ENCODE data around the gene SCTR.

The SCTR gene

GRCh38 chr2:119523952-119524694 is at the start of gene SCTR:
TSS of gene SCTR (minus strand) at chr2:119524483. CDS start at chr2:119524226, 257 bp downstream.
- DNase-seq, result no peak

DNA sequence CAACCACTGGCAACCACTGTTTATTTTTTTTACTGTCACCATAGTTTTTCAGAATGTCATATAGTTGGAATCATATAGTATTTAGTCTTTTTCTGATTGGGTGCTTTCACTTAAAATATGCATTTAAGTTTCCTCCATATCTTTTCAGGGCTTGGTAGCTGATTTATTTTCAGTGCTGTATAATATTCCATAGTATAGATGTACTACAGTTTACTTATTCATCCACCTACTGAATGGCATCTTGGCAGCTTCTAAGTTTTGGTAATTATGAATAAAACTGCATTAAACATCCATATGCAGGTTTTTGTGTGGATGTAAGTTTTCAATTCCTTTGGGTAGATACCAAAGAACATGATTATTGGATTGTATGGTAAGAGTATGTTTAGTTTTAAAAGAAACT is 43.0 kb upstream of the SCTR start:
- no peak for DNase-seq

DNA sequence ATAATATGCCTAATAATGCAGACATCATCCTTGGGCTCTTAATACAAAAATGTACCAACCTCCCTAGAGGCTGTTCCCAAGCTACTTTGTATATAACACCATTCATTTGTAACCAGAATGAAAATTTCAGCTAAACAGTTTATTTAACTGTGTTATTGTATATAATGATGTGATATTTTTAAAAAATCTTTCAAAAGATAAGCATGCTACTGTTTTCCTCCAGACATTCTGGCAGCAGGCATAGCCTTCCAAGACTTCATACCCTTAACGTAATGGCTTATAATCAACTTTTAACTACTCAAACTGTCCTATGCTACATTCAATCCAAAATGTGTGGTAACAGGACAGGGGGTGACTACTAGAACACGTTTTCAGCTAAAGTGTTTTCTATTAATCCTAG is 41.2 kb upstream of the SCTR start:
- DNase-seq, result no peak

- no peak for DNase-seq
These were observed 29.5 kb upstream of the SCTR start for GRCh38 chr2:119553687-119554344.

DNA sequence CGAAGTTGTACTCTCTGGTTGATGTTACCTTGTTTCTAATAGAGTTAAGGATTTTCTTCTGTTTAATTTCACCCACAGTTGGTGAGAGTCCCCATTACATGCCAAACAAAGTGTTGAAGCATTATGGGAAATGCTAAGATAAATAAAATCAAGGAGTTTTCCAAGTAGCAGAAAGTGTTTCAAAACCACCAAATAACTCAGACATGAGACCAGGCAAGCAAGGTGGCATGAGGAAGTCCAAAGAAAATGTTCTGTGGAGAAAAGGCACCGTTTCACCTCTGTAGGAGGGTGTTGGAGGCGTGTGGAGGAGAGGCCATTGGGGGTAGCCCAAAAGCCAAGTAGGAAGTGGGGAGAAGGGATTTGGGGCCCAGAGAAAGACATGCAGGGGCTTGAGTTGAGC is 28.6 kb upstream of the SCTR start:
- DNase-seq, result no peak

GRCh38 chr2:119550856-119551255 is 26.6 kb upstream of the SCTR start:
- no peak for DNase-seq

GRCh38 chr2:119550346-119550745 is 26.1 kb upstream of the SCTR start:
- DNase-seq, result peak; percentile 4

DNA sequence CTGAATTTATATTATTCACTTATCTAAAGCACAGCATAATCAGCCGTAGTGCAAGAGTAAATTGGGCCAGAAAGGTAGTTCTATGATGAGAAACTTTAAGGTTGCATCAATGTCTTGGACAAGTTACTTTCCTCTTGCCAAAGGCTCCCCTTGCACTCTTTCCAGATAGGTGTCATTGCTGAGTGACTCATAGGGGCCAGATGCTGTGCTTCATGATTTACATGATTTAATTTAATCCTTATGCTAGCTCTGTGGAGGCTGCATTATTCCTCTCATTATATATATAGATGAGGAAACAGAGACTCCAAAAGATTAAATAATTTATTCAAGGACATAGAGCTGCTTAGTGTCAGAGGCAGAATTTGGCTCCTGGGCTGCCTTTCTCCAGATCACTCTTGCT is 25.0 kb upstream of the SCTR start:
- DNase-seq, result peak; percentile 83

DNA sequence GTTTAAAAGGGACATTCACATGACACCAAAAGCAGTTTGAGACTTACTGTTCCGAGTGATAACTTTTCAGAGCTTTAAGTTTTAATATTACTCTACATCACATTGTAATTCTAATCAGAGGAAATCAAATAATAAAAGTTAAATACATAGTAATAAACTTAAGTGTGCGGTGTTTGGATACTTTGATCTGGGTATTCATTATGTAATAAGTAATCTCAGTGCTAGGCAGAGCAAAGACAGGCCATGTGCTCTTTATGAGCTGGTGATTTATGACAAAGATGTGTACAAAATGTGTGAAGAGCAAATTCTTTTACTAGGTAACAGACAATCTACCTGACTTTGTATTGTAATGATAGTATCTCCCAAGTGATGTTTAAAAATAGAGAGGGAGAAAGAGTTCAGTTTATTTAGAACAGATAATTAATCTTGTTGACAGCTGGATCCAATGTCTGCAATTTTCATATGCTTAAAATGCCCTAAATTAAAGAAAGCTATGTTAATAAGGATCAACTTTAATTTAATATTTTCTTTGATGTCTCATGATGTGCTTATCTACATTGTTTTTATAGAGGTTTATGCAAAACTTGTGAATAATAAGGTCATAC is 24.3 kb upstream of the SCTR start:
- no peak for DNase-seq

- no peak for DNase-seq
These were observed 22.1 kb upstream of the SCTR start for GRCh38 chr2:119546447-119546767.

- DNase-seq, result peak; percentile 67
These were observed 21.6 kb upstream of the SCTR start for GRCh38 chr2:119545754-119546446.

- peak; percentile 77 for DNase-seq
These were observed 20.7 kb upstream of the SCTR start for GRCh38 chr2:119544939-119545475.

DNA sequence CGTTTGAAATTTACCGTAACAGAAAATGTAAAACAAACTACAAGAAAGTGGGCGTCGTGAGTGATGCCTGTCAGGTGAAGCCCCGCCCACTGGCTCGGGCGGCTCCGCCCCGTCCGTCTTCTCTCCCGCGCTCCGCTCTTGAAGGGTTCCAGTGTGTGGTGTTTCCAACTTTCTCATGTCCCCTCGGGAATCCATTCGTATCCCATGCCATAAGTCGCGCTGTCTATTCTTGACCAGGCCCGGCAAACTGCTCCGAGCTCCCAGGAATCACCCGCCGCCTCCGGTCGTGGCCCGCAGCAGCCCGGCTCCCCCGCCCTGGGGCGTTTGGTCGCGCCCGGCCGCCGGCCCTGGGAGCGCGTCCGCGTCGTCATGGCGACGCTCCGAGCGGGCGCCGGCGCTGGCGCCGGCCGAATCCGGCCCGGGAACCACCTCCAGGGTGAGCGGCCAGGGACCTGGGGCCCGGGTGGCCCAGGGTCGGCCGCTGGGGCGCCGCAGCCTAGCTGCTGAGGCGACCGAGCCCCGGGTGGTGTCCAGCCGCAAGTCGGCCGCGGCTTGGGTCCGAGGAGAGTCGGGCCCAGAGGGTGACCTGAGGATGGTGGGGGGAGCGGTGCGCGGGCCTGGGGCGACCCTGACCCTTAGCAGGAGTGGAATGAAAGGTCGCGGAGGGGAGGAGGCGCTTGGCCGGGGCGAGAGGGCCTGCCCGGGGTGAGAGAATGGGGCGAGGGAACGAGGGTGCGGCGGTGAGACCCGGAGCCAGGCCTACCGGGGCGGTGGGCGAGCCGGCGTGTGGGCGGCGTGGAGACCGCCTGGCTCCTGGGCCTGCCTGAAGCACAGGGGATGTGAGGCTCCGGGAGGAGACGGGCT is 20.0 kb upstream of the SCTR start, which contains the start of gene CFAP221:
Gene CFAP221, plus strand, starts transcription at position 375 of the 864 bp plus-strand sequence. CDS start 1,683 bp downstream, outside the sequence.
- DNase-seq, result peak; percentile 64

- no peak for DNase-seq
These were observed 17.2 kb upstream of the SCTR start for GRCh38 chr2:119541476-119541875.

- DNase-seq, result no peak
These were observed 13.5 kb upstream of the SCTR start for GRCh38 chr2:119537792-119538191.

GRCh38 chr2:119536707-119537106 is 12.4 kb upstream of the SCTR start:
- no peak for DNase-seq

GRCh38 chr2:119536211-119536610 is 11.9 kb upstream of the SCTR start:
- DNase-seq, result no peak

DNA sequence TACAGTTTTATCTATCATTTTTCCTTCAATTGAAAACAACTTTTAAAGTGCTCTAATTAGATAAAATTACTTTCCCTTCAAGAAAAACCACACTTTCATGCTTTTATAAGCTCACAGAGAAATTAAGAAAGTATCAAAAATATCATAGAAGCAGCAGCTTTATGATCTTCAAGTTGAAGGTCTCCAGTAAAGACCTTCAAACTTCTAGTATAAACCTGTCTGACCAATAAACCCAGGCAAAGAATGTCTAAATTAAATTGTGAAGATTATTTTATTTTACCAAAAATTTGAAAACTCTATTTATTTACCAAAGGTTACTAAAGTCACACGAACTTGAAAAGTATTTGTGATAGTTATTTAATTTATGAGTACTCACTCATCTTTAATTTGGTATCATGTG is 9.3 kb upstream of the SCTR start:
- DNase-seq, result no peak

- DNase-seq, result no peak
These were observed 7.0 kb upstream of the SCTR start for GRCh38 chr2:119531292-119531691.

GRCh38 chr2:119527999-119528398 is 3.7 kb upstream of the SCTR start:
- DNase-seq, result no peak

DNA sequence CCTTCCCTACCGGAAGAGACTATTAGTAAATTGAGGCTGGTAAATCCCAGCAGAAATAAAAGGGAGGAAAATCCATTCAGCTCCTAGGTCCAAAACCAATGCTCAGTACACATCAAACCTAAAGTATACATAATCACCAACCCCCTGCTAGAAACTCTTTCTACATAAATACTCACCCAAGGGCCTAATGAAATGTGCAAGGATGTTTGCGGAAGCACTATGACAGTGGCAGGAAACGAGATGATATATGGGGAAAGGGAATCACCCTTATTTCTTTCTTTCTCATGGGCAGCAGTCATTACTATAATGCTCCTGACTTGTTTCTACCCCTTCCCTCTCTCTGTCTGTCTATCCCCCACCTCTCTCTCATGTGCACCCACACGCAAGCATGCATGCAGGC is 1.3 kb upstream of the SCTR start:
- no peak for DNase-seq

GRCh38 chr2:119523383-119523951 is 816 bp downstream of the SCTR start:
- no peak for DNase-seq
